Ishikawa (cell line): Measurements from ENCODE around the gene COIL.

Experiments used
- CEBPB ChIP-seq: IDR thresholded peaks from 2 replicates; pipeline ENCODE4 v1.6.1; 2012
- CREB1 ChIP-seq: IDR thresholded peaks from 2 replicates; pipeline ENCODE4 v1.6.1; 2012; ENCODE audit warnings: low read depth
- EGR1 ChIP-seq: IDR thresholded peaks from 2 replicates; pipeline ENCODE4 v1.6.1; 2012
- EP300 ChIP-seq: IDR thresholded peaks from 2 replicates; pipeline ENCODE4 v1.6.1; 2012; ENCODE audit warnings: borderline replicate concordance
- FOXM1 ChIP-seq: IDR thresholded peaks from 2 replicates; pipeline ENCODE4 v1.6.1; 2012; ENCODE audit warnings: low read depth, borderline replicate concordance
- NFIC ChIP-seq: IDR thresholded peaks from 2 replicates; pipeline ENCODE4 v1.6.1; 2012
- RAD21 ChIP-seq: IDR thresholded peaks from 2 replicates; pipeline ENCODE4 v1.6.1; 2012; ENCODE audit warnings: low read depth
- TAF1 ChIP-seq: IDR thresholded peaks from 2 replicates; pipeline ENCODE4 v1.6.1; 2012; ENCODE audit warnings: low read depth, mild to moderate bottlenecking
- TCF12 ChIP-seq: IDR thresholded peaks from 2 replicates; pipeline ENCODE4 v1.6.1; 2012; ENCODE audit warnings: low read depth
- TEAD4 ChIP-seq: IDR thresholded peaks from 2 replicates; pipeline ENCODE4 v1.6.1; 2012
- YY1 ChIP-seq: IDR thresholded peaks from 2 replicates; pipeline ENCODE4 v1.6.1; 2012; ENCODE audit warnings: low read depth
- ZBTB7A ChIP-seq: IDR thresholded peaks from 2 replicates; pipeline ENCODE4 v1.6.1; 2012; ENCODE audit warnings: low read depth
- TF ChIP-seq, protein P1 (sequence below): IDR thresholded peaks from 2 replicates; pipeline ENCODE4 v1.6.1; 2012; ENCODE audit warnings: low read depth, mild to moderate bottlenecking
- TF ChIP-seq, protein P2 (sequence below): IDR thresholded peaks from 2 replicates; pipeline ENCODE4 v1.6.1; 2012
- TF ChIP-seq, protein P3 (sequence below): IDR thresholded peaks from 2 replicates; pipeline ENCODE4 v1.6.1; 2012

The COIL gene

DNA sequence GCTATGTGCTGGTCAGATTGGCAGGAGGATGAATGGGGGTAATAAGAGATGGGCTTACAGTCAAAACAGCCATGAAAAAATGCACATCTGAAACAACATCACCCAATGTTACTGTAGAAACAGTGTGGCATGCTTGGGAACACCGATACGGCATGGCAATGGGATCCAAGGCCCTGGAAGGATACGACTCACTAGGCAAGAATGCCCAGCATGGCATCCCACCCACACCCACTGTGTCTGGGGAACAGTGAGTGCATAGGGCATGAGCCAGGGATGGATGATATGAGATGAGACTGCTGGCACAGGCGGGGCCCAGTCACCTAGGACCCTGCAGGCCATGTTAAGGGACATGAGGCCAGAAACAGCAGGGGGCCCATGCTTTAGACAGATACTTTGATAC is 58.5 kb downstream of the COIL start:
- TF ChIP-seq TEAD4 = peak; percentile 82
- TF ChIP-seq, protein P1, sequence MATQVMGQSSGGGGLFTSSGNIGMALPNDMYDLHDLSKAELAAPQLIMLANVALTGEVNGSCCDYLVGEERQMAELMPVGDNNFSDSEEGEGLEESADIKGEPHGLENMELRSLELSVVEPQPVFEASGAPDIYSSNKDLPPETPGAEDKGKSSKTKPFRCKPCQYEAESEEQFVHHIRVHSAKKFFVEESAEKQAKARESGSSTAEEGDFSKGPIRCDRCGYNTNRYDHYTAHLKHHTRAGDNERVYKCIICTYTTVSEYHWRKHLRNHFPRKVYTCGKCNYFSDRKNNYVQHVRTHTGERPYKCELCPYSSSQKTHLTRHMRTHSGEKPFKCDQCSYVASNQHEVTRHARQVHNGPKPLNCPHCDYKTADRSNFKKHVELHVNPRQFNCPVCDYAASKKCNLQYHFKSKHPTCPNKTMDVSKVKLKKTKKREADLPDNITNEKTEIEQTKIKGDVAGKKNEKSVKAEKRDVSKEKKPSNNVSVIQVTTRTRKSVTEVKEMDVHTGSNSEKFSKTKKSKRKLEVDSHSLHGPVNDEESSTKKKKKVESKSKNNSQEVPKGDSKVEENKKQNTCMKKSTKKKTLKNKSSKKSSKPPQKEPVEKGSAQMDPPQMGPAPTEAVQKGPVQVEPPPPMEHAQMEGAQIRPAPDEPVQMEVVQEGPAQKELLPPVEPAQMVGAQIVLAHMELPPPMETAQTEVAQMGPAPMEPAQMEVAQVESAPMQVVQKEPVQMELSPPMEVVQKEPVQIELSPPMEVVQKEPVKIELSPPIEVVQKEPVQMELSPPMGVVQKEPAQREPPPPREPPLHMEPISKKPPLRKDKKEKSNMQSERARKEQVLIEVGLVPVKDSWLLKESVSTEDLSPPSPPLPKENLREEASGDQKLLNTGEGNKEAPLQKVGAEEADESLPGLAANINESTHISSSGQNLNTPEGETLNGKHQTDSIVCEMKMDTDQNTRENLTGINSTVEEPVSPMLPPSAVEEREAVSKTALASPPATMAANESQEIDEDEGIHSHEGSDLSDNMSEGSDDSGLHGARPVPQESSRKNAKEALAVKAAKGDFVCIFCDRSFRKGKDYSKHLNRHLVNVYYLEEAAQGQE = no peak
- 0 out of 2 replicates have a peak, but pooled peaks have one; percentile 29 for TF ChIP-seq EGR1
- TF ChIP-seq YY1 = no peak
- no peak for TF ChIP-seq FOXM1

DNA sequence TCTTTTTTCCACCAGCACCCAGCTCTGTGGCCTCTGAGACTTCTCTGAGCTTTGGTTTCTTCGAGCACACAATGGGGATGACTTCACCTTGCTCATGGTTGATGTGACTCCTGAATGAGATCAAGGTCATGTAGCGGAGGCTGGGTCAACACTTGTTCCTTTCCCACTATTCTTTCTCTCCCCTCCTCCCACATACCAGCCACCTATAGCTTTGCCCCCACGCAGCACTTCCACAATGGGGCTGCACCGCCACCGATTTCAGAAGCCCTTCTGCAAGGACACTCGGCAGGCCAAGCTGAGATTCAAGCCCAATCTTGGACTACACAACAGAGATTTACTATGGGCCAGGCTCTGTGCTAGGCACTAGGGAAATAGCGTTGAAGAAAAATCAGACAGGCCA is 61.4 kb downstream of the COIL start:
- TF ChIP-seq NFIC (no peak), TAF1 (no peak), EGR1 (no peak), TEAD4 (no peak), YY1 (no peak), RAD21 (no peak), CEBPB (no peak), TCF12 (no peak), CREB1 (no peak), FOXM1 (no peak), ZBTB7A (no peak)
- TF ChIP-seq, protein P2, sequence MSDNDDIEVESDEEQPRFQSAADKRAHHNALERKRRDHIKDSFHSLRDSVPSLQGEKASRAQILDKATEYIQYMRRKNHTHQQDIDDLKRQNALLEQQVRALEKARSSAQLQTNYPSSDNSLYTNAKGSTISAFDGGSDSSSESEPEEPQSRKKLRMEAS = no peak
- TF ChIP-seq, protein P1 = no peak

DNA sequence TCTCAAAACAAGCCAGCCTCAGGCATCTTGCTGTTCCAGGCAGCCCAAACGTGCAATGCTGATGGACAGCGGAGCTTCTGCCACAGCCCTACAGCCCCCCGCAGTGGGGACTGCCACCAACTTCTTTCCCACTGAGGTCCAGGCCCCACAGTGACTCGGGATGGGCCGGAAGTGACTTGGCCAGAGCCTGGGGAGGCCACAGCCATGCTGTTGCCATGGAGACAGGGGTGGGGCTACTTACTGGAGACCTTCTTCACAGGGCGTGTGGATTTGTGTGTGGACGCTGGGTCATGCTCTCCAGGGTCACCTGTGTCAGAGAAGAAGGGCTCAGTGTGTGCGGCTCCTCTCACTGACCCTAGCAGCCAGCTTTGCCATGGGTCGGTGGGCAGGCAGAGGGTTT is 62.0 kb downstream of the COIL start:
- TF ChIP-seq EGR1 (no peak), CEBPB (no peak), TCF12 (no peak), RAD21 (no peak), FOXM1 (no peak), EP300 (no peak), YY1 (no peak), CREB1 (no peak), NFIC (no peak)
- TF ChIP-seq, protein P1 = no peak
- TF ChIP-seq, protein P2 = no peak
- TF ChIP-seq, protein P3, sequence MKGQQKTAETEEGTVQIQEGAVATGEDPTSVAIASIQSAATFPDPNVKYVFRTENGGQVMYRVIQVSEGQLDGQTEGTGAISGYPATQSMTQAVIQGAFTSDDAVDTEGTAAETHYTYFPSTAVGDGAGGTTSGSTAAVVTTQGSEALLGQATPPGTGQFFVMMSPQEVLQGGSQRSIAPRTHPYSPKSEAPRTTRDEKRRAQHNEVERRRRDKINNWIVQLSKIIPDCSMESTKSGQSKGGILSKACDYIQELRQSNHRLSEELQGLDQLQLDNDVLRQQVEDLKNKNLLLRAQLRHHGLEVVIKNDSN = no peak

- TF ChIP-seq, protein P2 = no peak
- no peak for TF ChIP-seq CREB1
- no peak for TF ChIP-seq YY1
- TF ChIP-seq CEBPB = no peak
- TF ChIP-seq TEAD4 = no peak
- no peak for TF ChIP-seq FOXM1
- TF ChIP-seq TAF1 = no peak
- TF ChIP-seq, protein P1 = no peak
These were observed 63.0 kb downstream of the COIL start for GRCh38 chr17:56897646-56898424.
